Sigmoid colon (tissue), 7 donors: Measurements from ENCODE around the gene ARVCF. TPM values are rescaled to one million over a fixed set of nuclear protein-coding genes. Genes with fewer than 3 reads are reported as not detected.

Experiments used
- DNase-seq: peaks from one replicate; pipeline ENCODE4 v3.0.0-alpha.2; 2019
- H3K27ac ChIP-seq, 4 donors: fragments of 200-600 bp; sonication (generic); one replicate each; pipeline ENCODE4 v1.5.1; 2016 to 2019; ENCODE audit warnings: mild to moderate bottlenecking in 1 of 4
- H3K27me3 ChIP-seq, 3 donors: fragments of 200-600 bp; sonication (generic); one replicate each; pipeline ENCODE4 v1.5.1; 2019; ENCODE audit warnings: mild to moderate bottlenecking in 1 of 3
- H3K36me3 ChIP-seq, 4 donors: fragments of 200-600 bp; sonication (generic); one replicate each; pipeline ENCODE4 v1.5.1; 2016 to 2019
- H3K4me1 ChIP-seq, 4 donors: fragments of 200-600 bp; sonication (generic); one replicate each; pipeline ENCODE4 v1.5.1; 2017 to 2019
- H3K4me3 ChIP-seq, 4 donors: fragments of 200-600 bp; sonication (generic); one replicate each; pipeline ENCODE4 v1.5.1; 2017 to 2019; ENCODE audit warnings: mild to moderate bottlenecking in 2 of 4, moderate library complexity in 1 of 4
- H3K9me3 ChIP-seq, 4 donors: fragments of 200-600 bp in 3 of 4; sonication (generic) in 3 of 4; one replicate each; pipeline versions ENCODE4 v1.5.1 to v1.6.1; 2013 to 2019
- EP300 ChIP-seq, 4 donors: sonication (generic); formaldehyde crosslinking; IDR thresholded peaks; one replicate each; pipeline ENCODE4 v1.6.1; 2017; ENCODE audit warnings: antibody characterized with exemption in 4 of 4
- POLR2A ChIP-seq, 2 donors: fragments of 450-650 bp; IDR thresholded peaks; one replicate each; pipeline ENCODE4 v1.6.1; 2016; ENCODE audit warnings: antibody characterized with exemption in 2 of 2, mild to moderate bottlenecking in 2 of 2, moderate library complexity in 2 of 2
- POLR2AphosphoS5 ChIP-seq, 4 donors: sonication (generic); formaldehyde crosslinking; IDR thresholded peaks; one replicate each; pipeline ENCODE4 v1.6.1; 2017; ENCODE audit warnings: antibody characterized with exemption in 4 of 4
- WGBS, 2 donors: extraction: QIAGEN DNeasy Blood & Tissue Kit; methylation state at CpG; one replicate each; pipeline ENCODE4 v1.1.7; 2013; 5-methylcytosine and 5-hydroxymethylcytosine counted together
- intact Hi-C: fragments of 100-400 bp; cut with DNase I; formaldehyde crosslinking; loops from one replicate; pipeline ENCODE4 v1.15.1; 2023
- polyA plus RNA-seq, 3 donors: library from polyadenylated mRNA; stranded (reverse); fragments of 200-250 nt; gene quantifications; one replicate each; pipeline ENCODE4 v1.2.3, GENCODE V29; 2013
- total RNA-seq, 4 donors: library from RNA; depleted of rRNA; stranded (reverse); fragments of >200 nt; gene quantifications; one replicate each; pipeline ENCODE4 v1.1.0, GENCODE V29; 2016
- TF ChIP-seq, protein P1 (sequence below), 4 experiments: fragments of 450-650 bp in 3 of 4; fragments of 200-600 bp in 1 of 4; IDR thresholded peaks; one replicate each; pipeline ENCODE4 v1.5.1; 2016 to 2019; ENCODE audit warnings: antibody characterized with exemption in 4 of 4, mild to moderate bottlenecking in 3 of 4, moderate library complexity in 2 of 4
- donor health status: healthy with polysubstance abuse.
- donor health status: Bipolar disorder and iron deficiency.
- donor health status: healthy.

ARVCF gene
- total and polyA plus RNA-seq, 7 donors: 3.9 to 33.8 (median 14.6) TPM

DNA sequence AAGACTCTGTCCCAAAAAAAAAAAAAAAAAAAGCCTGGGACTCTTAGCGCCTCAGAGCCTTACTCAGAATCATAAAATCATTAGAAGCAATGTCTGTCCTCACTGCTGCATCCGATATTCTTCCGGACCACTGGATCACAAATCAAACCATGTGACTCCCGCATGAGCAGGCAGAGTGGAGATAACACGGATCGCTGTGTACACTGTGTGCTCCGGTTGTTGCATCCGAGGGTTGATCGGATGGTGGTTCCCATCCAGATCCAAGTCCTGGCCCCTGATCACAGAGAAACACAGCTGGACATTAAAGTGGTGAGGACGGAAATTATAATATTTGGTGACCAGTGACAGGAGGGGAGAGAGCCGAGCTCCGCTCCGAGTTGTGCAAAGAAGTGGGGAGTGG, 65.3 kb downstream of the ARVCF start:
- Histone ChIP-seq H3K27ac (peak overlapping the region in 2 of 4 donors; percentile 77 to 83), H3K27me3 (no peaks in the 10 kb centered on the region), H3K9me3 (no peaks in the 10 kb centered on the region), H3K4me3 (no peak overlapping the region), H3K4me1 (peaks cover 0 to 65% (median 42%) of the 10 kb centered on the region in 4 donors), H3K36me3 (no peaks in the 10 kb centered on the region)
- DNase-seq: no peak
- intact Hi-C loops: loop anchor here (10.0 kb wide), 1 partner anchor 163 kb away; the partner anchor contains the start of genes RANBP1 and TRMT2A
- WGBS, 2 donors: 94 to 95% methylated on average over 13 of the region's 13 CpGs
- no peak for TF ChIP-seq POLR2A (IDR thresholded peaks at IDR 0.05)
- TF ChIP-seq, protein P1, sequence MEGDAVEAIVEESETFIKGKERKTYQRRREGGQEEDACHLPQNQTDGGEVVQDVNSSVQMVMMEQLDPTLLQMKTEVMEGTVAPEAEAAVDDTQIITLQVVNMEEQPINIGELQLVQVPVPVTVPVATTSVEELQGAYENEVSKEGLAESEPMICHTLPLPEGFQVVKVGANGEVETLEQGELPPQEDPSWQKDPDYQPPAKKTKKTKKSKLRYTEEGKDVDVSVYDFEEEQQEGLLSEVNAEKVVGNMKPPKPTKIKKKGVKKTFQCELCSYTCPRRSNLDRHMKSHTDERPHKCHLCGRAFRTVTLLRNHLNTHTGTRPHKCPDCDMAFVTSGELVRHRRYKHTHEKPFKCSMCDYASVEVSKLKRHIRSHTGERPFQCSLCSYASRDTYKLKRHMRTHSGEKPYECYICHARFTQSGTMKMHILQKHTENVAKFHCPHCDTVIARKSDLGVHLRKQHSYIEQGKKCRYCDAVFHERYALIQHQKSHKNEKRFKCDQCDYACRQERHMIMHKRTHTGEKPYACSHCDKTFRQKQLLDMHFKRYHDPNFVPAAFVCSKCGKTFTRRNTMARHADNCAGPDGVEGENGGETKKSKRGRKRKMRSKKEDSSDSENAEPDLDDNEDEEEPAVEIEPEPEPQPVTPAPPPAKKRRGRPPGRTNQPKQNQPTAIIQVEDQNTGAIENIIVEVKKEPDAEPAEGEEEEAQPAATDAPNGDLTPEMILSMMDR (IDR thresholded peaks at IDR 0.05): no peak
- no peak for TF ChIP-seq EP300 (IDR thresholded peaks at IDR 0.05)
- no peak for TF ChIP-seq POLR2AphosphoS5 (IDR thresholded peaks at IDR 0.05)

- Histone ChIP-seq H3K4me3 (no peak overlapping the region), H3K4me1 (peaks cover 0 to 88% (median 56%) of the 10 kb centered on the region in 4 donors), H3K36me3 (no peaks in the 10 kb centered on the region), H3K27me3 (no peaks in the 10 kb centered on the region), H3K27ac (peak overlapping the region; percentile 79 to 97 (median 87)), H3K9me3 (no peaks in the 10 kb centered on the region)
- 85 to 90% methylated on average over 9 of the region's 9 CpGs for WGBS, 2 donors
- intact Hi-C loops: no loop called here
- DNase-seq: no peak
- TF ChIP-seq, protein P1 (IDR thresholded peaks at IDR 0.05): no peak
- TF ChIP-seq POLR2AphosphoS5 (IDR thresholded peaks at IDR 0.05) (no peak), POLR2A (IDR thresholded peaks at IDR 0.05) (no peak), EP300 (IDR thresholded peaks at IDR 0.05) (no peak)
These were observed 68.4 kb downstream of the ARVCF start for GRCh38 chr22:19948057-19948760.

GRCh38 chr22:19943082-19944026, 73.3 kb downstream of the ARVCF start:
- peak; percentile 81 for DNase-seq
- WGBS, 2 donors: 58 to 77% methylated on average over 11 of the region's 11 CpGs
- peak overlapping the region; percentile 90 to 97 (median 93) for H3K27ac ChIP-seq
- TF ChIP-seq, protein P1 (IDR thresholded peaks at IDR 0.05): no peak
- TF ChIP-seq POLR2A (IDR thresholded peaks at IDR 0.05) (peak in 1 of 2 donors; percentile 28), EP300 (IDR thresholded peaks at IDR 0.05) (peak in 1 of 4 donors; percentile 41), POLR2AphosphoS5 (IDR thresholded peaks at IDR 0.05) (peak; percentile 58 to 75 (median 72))
- no peaks in the 10 kb centered on the region for H3K27me3 ChIP-seq
- H3K4me3 ChIP-seq: peak overlapping the region; percentile 50 to 86 (median 74)
- H3K36me3 ChIP-seq: no peaks in the 10 kb centered on the region
- intact Hi-C loops: loop anchor here (2.0 to 5.0 kb wide), 2 partner anchors 89 to 496 kb away; partner anchors contain the start of genes C22orf39, GNB1L and RTL10
- no peaks in the 10 kb centered on the region for H3K9me3 ChIP-seq
- H3K4me1 ChIP-seq: peaks cover 0 to 79% (median 62%) of the 10 kb centered on the region in 4 donors

- Histone ChIP-seq H3K9me3 (no peaks in the 10 kb centered on the region), H3K27me3 (no peaks in the 10 kb centered on the region), H3K4me1 (peaks cover 0 to 79% (median 62%) of the 10 kb centered on the region in 4 donors), H3K36me3 (no peaks in the 10 kb centered on the region), H3K27ac (peak overlapping the region; percentile 90 to 97 (median 93)), H3K4me3 (peak overlapping the region; percentile 50 to 86 (median 74))
- TF ChIP-seq POLR2AphosphoS5 (IDR thresholded peaks at IDR 0.05): peak in 1 of 4 donors; percentile 17
- TF ChIP-seq EP300 (IDR thresholded peaks at IDR 0.05): no peak
- 5 to 9% methylated on average over 8 of the region's 8 CpGs for WGBS, 2 donors
- intact Hi-C loops: loop anchor here (2.0 to 5.0 kb wide), 2 partner anchors 88 to 495 kb away; partner anchors contain the start of genes C22orf39, GNB1L and RTL10
- peak; percentile 73 for DNase-seq
These were observed 74.2 kb downstream of the ARVCF start for GRCh38 chr22:19942157-19943081.
